GM21717 (cell line): ENCODE results near the gene CYP2S1.
"Not testable (repeated sequence)": the region's sequence is repeated elsewhere in the genome, so short reads cannot be mapped to it uniquely, and the experiment has no call there.

Experiments
- ATAC-seq: cut with Tn5 transposase; IDR thresholded peaks from one replicate; pipeline ENCODE4 v1.9.1; 2021; ENCODE audit warnings: mild to moderate bottlenecking, moderate library complexity; ENCODE audit not compliant: unreplicated experiment

The CYP2S1 gene

DNA sequence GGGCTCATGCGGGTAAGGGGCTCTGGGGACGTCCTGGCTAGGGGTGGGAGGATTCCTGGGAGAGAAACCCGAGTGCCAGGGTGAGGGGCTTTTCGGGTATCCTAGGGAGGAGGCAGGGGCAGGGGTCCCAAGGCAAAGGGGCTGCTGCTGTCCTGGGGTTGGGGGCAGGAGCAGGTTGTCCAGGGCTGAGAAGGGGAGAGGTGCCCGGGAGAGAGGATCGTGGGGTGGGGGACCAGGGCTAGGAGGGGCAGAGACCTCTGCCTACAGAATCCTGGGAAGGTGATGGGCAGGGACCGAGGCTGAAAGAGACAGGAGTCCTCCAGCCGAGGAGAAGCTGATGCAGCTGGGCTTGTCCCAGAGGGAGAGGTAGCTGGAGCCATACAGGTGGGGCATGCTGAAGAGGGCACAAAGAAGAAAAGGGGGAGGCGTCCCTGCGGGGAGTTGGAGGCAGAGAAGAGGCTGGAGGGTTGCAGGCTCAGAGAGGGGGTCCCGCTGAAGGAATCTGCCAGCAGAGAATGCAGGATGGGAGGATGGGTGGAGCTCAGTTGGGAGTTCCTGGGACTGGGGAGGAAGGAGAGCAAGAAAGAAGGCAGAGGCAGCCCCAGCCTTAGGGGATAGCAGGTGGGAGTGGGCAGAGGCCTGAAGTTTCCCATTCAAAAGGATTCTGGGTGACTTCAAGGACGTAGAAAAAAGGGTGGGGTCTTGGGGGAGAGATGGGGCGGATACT lies 574 bp downstream of the CYP2S1 start:
- no peak for ATAC-seq

DNA sequence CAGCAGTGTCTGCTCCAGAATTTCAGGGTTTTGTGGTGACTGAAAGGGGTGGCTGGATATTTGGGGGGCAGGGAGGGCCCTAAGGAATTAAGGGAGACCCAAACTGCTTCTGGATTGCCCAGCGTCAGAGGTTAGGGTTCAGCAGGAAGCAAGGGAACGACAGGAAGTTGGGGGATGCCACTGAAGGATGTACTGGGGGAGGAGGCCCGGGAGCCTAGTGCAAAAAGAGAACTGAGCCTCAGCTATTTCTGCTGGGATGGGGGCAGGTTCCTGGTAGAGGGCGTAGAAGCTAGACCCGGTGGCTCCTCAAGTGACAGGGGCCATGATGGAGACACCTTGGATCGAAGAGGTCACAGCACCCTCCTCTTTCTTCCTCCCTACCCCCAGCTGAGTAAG lies 1.1 kb downstream of the CYP2S1 start:
- no peak for ATAC-seq

DNA sequence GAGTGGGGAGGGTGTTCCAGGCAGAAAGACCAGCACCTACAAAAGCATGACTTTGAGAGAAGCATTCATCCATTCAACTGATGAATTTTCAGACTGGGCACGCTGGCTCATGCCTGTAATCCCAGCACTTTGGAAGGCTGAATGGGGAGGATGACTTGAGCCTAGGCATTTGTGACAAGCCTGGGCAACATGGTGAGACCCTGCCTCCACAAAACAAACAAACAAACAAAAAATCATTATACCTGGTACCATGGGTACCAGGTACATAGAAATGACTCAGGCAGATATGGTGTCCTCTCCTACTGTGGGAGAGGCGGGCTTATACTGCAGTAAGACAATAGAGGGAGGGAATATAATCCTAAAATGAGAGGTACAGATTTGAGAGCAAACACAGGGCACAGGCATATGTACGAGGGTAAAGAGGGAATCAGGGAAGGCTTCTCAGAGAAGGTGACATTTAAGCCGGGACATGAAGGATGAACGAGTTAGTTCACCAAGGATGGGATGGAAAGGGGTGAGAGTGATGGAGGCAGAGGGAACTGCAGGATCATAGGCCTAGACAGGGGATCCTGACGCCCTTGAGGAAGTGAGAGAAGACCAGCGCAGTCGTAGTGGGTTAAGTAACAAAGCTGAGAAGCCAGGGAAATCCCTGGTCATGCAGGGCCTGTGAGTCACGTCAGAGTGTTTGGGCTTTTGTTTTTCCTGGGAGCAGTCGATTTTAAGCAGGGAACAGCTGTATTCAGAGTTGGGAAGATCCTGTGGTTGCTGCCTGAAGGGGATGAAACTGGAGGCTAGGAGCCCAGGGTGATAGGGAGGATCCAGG lies 2.9 kb downstream of the CYP2S1 start:
- ATAC-seq: no peak

DNA sequence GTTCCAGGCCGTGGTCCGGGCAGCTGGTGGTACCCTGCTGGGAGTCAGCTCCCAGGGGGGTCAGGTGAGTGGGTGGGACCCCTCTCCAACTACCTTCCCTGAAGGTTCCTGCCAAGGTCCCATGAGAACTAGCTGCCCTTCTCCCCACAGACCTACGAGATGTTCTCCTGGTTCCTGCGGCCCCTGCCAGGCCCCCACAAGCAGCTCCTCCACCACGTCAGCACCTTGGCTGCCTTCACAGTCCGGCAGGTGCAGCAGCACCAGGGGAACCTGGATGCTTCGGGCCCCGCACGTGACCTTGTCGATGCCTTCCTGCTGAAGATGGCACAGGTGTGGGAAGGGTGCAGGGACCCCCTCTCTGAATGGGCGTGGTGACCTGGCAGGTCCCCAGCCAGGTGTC lies 5.5 kb downstream of the CYP2S1 start:
- no peak for ATAC-seq

DNA sequence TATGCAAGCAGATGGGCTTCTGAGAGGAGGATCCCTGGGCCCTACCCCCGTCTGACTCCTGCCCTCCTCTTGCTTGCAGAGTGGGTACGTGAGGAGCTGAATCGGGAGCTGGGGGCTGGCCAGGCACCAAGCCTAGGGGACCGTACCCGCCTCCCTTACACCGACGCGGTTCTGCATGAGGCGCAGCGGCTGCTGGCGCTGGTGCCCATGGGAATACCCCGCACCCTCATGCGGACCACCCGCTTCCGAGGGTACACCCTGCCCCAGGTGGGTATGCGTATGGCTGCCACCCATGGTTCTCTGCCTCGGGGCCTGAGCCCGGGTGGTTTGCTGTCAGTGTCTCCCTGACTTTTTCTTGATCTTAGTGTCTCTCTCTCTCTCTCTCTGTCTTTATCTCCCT lies 10.4 kb downstream of the CYP2S1 start:
- ATAC-seq: no peak

DNA sequence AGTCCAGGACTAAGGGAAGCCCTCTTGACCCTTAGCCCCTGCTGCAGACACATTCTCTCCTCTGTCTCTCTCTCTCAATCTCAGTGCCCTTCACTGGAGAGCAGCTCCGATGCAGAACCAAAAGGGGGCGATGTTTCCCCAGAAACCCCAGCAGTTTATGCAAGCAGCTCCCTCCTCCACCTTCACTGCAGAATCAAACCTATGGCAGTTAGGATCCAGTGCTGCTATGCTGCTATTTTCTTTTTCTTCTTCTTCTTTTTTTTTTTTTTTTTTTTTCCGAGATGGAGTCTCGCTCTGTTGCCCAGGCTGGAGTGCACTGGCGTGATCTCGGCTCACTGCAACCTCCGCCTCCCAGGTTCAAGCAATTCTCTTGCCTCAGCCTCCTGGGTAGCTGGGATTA lies 11.3 kb downstream of the CYP2S1 start:
- ATAC-seq: not testable (repeated sequence)

DNA sequence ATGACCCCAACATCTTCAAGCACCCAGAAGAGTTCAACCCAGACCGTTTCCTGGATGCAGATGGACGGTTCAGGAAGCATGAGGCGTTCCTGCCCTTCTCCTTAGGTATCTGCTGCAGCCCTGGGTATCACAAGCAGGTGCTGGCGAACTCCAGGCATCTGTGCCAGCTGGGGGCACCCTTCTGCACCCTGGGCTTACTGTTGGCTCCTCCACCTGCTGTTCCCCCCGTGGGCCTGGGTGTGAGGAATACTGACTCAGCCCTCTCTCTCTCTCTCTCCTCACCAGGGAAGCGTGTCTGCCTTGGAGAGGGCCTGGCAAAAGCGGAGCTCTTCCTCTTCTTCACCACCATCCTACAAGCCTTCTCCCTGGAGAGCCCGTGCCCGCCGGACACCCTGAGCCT lies 13.0 kb downstream of the CYP2S1 start:
- no peak for ATAC-seq

DNA sequence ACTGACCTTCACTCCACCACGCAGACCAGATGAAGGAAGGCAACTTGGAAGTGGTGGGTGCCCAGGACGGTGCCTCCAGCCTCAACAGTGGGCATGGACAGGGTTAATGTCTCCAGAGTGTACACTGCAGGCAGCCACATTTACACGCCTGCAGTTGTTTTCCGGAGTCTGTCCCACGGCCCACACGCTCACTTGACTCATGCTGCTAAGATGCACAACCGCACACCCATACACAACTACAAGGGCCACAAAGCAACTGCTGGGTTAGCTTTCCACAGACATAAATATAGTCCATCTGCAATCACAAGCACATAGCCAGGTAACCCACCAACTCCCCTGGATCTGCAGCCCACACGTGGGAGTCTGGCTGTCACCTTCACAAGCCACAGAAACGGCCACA lies 13.4 kb downstream of the CYP2S1 start:
- no peak for ATAC-seq

DNA sequence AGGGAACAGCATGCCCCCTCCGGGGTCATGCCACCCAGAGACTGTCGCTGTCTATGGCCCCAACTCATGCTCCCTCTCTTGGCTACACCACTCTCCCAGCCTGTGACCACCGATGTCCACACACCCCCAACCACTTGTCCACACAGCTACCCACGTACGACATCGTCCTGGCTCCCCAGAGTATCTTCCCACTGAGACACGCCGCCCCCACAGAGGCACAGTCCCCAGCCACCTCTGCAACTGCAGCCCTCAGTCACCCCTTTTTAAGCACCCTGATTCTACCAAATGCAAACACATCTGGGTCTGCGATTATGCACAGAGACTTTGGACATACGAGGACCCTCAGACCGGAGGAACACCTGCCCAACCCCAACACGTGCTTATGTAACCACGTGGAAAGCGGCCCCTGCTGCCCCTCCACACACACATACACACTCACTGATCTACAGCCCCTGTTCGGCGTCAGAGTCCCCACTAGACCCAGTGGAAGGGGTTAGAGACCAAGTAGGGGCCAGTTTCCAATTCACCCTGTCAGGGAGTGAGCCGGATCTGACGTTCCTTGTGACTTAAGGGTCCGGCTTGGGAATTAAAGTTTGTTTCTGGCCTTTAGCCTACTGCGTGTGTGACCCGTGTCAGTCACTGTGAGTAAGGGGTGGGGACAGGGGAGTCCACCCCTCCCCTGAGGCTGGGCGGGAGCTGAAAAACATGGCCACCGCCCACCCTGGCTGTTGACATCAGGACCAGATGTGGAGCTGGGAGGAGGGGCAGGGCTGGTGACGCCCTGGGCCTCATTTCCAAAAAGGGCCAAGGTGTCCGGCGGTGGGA lies 14.1 kb downstream of the CYP2S1 start:
- ATAC-seq: no peak

DNA sequence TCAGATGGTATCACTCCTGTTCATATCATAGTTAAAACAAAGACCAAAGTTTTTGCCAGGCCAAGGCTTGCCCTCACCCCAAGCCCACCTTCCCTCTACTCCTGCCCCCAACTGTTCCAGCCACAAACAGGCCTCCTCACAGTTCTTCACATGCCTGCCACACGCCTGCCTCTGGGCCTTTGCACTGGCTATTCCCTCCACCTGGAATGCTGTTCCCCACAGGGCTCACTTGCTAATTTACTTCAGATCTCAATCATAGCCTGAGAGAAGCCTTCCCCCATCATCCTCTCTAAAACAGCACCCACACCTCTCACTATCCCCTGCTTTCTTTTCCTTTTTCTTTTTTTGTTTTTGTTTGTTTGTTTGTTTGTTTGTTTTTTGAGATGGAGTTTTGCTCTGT lies 21.1 kb downstream of the CYP2S1 start:
- no peak for ATAC-seq

DNA sequence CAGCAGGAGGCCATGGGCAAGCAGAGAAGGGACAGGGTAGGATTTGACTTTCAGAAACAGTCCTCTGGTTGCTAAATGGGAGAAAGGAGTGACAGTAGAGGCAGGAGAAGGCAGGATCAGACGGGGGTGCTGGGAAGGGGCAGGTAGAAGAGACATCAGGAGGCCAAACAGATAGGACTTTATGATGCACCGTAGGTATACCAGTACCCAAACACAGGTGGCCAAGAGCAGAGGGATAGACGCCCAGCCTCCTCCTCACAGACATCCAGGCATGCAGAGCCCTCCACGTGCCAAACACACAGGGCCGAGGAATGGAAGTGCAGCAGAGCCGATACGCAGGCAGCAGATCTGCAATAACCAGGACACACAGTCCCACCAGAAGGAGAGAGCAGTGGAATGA lies 24.7 kb downstream of the CYP2S1 start:
- ATAC-seq: no peak

DNA sequence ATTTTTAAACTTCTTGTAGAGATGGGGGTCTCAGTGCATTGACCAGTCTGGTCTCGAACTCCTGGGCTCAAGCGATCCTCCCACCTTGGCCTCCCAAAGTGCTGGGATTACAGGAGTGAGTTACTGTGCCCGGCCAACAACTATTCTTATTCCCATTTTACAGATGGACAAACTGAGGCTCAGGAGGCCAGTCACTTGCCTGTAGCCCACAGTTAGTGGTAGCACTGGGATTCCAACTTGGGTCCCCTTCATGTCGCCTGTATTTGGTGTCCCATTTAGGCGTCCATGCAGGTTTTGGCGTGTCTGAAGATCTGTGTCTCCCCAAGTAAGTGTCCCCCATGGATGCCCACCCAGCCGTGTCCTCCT lies 25.2 kb downstream of the CYP2S1 start:
- no peak for ATAC-seq

DNA sequence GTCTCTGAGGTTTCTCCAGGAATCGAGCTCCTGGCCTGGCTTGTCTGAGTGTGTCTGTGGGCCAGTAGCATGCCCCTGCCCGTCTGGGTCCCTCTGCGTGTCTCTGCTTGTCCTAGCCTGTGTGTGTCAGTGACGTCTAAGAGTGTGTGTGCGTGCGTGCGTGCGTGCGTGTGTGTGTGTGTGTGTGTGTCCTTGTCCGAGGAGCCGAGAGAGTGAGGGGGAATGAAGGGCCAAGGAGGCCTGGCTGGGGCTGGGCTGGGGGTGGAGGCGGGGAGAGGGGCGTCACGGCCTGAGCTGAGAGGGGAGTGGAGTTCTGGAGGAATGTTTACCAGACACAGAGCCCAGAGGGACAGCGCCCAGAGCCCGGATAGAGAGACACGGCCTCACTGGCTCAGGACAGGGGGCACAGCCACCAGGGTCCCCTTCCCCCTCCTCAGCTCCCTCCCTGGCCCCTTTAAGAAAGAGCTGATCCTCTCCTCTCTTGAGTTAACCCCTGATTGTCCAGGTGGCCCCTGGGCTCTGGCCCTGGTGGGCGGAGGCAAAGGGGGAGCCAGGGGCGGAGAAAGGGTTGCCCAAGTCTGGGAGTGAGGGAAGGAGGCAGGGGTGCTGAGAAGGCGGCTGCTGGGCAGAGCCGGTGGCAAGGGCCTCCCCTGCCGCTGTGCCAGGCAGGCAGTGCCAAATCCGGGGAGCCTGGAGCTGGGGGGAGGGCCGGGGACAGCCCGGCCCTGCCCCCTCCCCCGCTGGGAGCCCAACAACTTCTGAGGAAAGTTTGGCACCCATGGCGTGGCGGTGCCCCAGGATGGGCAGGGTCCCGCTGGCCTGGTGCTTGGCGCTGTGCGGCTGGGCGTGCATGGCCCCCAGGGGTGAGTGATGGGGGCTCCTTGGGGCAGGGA lies 25.8 kb downstream of the CYP2S1 start, which contains the start of gene AXL:
AXL (plus strand) TSS at position 609 of the 893 bp plus-strand sequence; CDS start at position 779, 170 bp downstream.
- ATAC-seq: no peak

DNA sequence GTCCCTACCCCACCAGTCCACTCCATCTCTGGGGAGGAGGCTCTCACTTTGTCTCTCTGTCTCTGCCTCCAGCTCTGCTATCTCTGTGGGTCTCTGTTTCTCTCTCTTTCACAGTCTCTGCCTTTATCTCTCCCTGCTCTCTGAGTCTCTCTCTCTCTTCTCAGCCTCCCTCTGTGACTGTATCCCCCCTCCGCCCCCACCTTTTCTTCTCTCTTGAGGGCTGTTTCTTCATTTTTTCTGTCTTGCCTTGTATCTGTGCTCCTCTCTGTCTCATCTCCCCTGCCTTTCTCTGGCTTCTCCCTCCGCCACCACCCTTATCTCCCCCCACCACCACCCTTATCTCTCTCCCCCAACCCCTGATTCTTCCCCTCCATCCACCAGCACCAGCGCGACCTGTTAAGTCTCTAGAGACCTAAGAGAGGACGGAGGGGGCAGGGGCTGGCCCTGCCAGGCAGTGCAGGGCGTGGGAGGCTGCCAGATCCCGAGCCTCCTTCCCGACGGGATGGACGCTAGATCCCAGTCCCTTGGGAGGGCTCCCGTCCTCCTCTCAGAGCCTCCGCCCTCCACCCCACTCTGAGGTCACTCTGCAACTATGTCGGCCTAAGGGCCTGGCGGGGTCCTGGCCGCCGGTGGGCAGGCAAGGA lies 27.0 kb downstream of the CYP2S1 start:
- no peak for ATAC-seq

DNA sequence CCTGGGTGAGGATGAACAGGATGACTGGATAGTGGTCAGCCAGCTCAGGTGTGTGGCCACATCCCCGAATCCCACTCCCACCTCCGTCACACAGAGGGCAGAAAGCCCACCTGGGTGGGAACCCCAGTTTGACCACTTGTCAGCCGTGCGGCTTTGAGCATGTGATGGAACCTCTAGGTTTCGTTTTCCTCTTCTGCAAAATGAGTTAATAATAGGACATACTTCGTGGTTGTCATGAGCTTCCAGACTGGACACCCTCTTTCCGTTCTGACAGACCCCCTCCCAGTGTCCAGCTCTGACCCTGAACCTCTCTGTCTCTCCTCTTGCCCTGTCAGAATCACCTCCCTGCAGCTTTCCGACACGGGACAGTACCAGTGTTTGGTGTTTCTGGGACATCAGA lies 27.8 kb downstream of the CYP2S1 start:
- no peak for ATAC-seq

DNA sequence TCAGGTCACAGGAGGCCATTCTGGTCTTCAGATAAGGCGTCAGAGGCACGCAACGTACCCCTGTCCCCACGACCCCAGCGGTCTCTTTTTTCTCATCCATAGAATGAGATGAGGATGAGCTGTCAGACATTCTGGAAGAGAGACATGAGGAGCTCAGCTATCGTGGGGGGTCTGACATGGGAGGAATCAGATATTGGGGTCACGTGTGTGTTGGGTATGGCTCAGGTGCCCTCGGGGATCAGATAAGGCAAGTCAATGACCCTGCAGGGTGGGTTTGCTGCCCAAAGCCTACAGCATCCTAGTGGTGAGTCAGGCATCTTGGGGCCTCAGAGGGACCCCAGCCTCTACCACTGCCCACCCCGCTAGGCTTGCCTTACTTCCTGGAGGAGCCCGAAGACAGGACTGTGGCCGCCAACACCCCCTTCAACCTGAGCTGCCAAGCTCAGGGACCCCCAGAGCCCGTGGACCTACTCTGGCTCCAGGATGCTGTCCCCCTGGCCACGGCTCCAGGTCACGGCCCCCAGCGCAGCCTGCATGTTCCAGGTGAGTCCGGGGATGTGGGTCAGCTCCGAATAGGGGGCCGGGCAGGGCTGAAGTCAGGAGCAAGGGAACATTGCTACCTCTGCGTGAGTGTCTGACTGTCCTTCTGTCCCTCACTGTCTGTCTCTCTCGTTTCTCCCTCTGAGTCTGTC lies 28.6 kb downstream of the CYP2S1 start:
- ATAC-seq: no peak

DNA sequence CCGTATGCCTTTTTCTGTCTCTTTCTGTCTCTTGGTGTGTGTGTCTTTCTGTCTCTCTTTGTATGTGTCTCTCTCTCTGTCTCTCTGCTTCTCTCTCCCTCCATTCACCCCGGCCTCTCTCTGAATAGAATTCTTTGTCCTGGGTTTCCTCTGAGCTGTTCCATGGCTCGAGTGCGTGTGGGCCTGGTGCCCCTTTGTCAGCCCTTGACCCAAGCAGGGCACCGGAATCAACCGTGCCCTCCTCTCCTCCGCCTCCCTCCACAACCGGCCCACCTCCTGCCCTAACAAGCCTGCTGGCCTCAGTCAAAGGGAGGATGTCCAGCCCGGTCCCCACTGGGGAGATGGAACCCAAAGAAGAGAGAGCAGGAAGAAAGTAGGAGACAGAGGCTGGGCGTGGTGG lies 29.2 kb downstream of the CYP2S1 start:
- ATAC-seq: no peak

DNA sequence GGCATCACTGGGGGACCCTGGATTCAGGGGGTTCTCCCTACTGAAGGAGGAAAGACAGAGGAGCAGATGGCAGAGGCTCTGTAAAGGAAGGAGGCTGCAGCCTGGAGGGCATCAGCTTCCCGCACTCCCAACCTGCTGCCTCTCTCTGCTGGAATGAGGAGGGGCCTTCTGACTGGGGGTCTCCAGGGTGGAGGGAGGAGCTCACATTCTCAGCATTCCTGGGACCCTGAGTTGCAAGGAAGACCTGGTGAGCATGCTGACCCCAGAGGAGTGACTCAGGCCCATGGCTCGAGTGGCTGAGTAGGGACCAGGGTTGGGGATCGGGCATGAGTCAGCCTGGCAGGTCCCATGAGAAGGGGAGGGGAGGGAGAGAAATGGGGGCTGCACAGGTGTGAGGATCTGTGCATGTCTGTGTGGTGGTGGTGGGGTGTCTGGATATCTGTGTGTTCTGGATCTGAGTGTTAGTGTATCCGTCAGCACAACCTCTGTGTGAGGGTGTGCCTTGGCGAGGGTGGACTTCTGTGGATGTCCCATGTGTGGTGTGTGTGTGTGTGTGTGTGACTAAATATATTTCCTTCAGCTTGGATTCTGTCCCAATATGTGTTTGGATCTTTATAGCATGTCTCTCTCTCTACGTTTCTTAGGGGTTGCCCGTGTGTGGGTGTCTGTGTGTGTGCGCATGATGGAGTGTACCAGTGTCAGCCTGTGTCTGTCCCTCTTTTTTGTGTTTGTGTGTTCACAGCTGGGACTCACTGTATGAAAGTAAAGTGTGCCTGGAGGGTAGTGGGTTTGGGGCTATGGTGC lies 30.6 kb downstream of the CYP2S1 start:
- ATAC-seq: no peak

DNA sequence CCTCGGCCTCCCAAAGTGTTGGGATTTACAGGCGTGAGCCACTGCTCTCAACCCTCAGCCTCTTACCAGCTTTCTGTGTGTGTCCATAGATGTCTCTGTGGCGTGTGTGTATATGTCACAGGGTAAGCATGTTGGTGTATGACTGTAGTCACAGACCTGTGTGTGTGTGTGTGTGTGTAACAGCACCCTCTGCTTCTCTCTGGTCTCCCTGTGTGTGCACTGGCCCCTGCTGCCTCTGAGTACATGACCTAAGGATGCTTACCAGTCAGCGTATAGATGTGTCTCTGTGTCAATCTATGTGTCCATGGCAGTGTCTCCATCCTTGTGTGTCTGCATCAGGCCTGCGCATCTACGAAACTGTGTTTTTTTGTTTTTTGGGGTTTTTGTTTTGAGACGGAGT lies 31.6 kb downstream of the CYP2S1 start:
- no peak for ATAC-seq
